GM21723 (cell line): Measurements from ENCODE around the gene TLE7.

Experiments used
- ATAC-seq: cut with Tn5 transposase; IDR thresholded peaks from one replicate; pipeline ENCODE4 v1.9.1; 2021; ENCODE audit warnings: mild to moderate bottlenecking, moderate library complexity; ENCODE audit not compliant: unreplicated experiment

Gene TLE7

DNA sequence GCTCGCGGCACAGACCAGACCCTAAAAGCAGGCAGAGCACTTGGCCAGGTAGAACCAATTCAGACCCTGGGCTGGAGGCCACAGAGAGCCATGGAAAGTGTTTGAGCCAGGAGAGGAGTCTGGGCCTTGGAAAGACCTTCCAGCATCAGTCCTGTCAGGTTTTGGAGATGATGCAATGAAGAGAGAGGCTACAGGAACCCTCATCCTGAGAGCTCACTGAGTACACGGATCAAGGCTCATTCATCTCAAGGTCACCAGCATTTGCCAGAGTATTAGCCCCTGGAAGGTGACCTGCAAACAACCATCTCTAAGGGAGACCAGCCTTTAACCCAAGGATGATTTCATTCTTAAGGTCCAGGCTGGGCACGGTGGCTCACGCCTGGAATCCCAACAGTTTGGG is 27.8 kb downstream of the TLE7 start:
- no peak for ATAC-seq

DNA sequence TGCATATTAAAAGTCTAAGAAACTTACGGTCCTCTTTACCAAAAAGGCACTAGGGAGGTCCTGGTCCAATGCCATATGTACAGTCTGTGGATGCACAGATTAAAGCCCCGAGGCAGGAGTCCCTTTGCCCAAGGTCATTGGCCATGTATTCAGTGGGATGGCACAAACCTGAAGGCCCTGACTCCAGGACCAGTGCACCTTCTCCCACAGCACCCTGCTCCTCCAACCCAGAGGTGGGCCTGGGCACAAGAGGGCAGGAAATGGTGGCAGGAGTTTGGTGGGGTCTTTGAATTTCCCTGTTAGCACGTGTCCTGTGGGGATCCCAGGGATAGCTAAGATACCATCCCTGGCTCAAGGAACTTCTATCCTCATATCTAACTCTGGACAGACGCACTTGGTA is 28.5 kb downstream of the TLE7 start:
- no peak for ATAC-seq

DNA sequence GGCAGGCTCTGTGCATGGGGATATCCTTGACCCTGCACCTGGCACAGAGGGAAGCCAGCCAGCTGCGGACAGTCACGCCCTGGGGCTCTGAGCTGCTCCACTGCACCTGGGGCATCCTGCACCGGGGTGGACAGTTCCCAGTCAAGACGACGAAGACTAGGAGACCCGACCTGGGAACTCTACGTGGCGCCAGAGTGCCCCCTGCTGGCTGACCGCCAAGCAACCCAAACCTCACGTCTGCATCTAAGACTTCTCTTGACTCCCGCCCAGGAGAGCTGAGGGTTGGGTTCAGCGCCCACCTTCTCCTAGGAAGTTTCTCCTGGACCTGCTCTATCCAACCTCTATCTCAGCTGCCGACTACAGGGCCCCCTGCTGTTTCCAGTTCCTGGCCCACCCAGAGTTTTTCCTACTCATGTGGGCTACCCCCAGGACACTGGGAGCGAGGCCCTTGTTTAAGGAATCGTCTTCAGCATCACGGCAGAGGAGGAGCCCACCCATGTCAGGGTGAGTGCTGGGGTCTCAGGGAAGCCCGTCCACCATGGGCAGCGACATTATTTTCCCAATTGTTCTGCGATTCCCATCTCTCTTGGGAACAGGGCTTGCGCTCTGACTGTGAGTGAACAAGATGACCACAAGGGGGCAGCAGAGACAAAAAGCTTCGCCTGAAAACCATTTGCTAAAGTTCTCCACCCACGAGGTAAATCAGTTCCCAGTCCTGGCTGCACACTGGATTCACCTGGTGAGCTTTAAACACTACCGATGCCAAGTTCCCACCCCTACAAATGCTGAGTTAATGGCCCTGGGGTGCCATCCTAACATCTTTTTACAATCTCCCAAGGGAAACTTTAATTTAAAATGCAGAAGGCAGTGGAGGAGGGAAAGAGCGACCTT is 29.3 kb downstream of the TLE7 start:
- ATAC-seq, result peak; percentile 68

DNA sequence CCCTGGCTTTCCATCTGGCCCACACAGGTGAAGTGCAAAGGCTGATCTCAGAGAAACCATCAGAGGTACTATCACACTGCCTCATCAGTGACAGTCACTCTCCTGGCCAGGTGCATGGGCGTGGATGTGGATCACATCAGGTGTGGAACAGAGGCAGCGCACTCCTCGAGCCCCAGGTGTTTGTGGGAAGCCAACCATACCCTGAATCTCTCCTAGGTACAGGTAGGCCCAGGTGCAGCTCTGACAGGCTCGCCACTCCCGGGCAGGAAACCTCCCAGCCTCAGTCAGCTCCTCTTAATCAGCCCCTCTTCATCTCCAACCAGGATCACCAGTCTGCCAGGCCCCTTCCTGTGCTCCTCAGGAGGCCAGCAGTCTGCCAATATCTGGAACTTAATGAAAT is 31.7 kb downstream of the TLE7 start:
- no peak for ATAC-seq

DNA sequence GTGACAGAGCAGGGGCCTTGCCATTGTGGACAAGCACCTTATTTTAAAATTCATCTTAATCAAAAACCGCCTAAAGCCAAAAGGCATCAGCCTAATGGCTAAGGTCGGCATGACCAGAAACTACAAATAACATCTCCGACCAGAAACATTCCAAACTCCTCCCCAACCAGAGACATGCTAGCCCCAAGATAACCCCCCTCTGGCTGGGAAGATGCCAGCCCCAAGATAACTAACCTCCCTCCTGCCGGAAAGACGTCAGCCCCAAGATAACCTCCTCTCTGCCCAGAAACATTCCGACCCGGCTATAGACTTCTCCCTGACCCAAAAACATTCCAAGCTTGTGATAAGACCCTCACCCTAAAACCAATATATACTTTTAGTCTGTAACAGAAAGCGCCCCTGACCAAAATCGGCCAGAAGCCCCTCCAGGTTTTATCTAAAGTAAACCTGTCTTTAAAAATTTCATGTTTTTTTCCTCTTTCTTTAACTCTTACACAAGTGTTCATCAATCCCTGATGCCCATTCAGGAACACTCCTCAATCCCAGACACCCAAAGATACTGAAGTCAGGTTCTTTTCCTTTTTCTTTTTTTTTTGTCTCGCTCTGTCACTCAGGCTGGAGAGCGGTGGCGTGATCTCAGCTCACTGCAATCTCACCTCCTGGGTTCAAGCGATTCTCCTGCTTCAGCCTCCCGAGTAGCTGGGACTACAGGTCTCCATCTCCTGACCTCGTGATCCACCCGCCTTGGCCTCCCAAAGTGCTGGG is 32.7 kb downstream of the TLE7 start:
- no peak for ATAC-seq

DNA sequence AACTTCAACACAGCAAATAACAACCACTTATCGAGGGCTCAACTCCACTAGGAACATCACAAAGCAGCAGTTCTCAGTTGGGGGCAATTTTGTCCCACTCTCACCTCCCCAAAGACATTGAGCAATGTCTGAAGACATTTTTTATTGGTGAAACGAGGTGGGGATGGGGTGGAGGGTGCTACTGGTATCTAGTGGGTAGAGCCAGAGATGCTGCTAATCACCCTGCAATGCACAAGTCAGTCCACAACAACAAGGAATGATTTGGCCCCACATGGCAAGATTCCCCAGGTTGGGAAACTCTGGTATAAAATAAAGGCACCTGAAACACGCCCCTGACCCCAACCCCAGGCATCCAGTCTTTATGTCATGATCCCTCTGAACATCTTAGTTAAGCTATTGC is 33.3 kb downstream of the TLE7 start:
- ATAC-seq, result no peak

DNA sequence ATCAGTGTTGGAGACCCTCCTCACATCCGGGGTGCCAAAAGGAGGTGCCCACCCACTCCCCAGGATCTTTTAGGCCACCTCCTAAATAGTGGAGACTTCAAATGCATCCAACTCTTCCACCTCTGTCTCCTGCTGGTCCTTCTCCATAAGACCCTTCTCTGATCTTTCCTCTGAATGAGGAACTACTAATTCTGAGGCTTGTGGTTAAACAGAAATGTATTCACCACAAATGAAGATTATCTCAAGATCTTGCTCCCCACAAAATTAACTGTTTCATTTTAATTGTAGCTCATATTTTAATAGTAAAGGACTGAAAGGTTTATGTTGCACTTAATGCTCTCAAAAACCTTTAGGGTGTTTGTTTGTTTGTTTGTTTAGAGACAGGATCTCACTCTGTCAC is 34.1 kb downstream of the TLE7 start:
- no peak for ATAC-seq

DNA sequence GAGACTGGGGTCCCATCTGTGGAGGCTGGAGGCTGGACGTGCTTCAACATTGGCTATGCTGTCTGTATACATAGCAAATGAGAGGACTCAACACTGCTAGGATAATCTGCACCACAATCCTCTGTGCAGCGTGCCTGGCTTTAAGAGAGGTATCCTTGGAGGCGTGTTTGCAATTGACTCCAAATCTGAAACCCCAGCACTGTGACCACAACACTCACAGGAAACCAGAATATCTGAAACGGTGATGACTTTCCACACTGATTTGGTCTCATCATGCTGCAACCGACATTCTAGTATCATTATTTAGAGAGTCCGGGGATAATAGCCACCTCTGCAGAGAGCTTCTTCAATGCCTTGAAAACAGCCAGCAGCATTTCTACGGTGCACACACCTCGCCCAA is 35.1 kb downstream of the TLE7 start:
- no peak for ATAC-seq

DNA sequence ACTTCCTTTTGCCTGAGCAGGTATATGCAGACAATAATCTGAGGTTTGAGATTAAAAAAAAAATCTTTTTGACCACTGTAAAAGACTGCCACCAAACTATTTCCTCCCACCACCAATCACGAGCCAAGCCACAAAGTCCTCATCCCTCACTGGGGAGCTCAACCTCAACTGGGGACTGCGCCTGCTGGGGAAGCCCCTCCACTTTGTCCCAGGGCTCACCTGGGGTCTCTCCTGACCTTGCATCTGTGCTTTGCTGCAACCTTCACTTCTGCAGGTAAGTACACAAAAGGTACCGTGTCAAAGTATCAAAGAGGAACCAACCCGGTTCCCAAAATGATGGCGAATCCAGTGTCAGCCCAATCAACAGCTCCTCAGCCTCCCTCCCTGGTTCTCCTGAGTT is 35.5 kb downstream of the TLE7 start:
- no peak for ATAC-seq

DNA sequence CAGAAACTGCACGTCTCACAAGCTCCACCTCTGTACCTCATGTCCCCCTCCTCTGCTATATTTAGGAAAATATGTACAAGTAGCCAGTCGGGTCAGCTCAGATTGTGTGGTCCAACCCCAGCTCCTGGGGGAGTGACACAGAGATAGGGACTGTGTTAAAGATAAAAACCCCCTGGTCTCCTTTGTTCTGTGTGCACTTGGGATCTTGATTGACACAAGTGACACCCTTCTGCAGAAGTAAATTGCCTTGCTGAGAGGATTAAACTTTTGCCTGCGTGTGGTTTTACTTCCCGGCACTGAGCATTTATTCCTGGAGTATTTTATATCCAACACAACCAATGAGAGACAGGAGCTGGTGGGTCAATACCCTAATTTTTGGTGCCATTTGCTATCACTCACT is 37.5 kb downstream of the TLE7 start:
- no peak for ATAC-seq

DNA sequence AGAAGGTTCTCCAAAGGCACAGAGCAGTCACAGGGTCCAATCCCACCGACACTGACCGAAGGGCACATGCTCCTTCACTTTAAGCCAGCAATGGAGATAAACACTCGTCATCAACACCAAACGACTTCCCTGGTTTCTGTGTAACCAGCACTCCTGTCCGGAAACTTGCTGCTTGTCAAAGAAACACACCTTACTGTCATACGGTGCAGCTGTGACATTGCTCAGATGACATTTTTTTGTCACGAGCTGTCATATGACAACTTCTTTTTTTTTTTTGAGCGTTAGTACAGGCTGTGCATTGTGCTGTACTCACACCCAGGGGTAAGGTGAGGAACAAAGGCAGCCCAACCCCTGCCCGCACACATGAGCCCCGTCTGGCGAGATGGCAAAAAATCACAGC is 39.2 kb downstream of the TLE7 start:
- no peak for ATAC-seq

DNA sequence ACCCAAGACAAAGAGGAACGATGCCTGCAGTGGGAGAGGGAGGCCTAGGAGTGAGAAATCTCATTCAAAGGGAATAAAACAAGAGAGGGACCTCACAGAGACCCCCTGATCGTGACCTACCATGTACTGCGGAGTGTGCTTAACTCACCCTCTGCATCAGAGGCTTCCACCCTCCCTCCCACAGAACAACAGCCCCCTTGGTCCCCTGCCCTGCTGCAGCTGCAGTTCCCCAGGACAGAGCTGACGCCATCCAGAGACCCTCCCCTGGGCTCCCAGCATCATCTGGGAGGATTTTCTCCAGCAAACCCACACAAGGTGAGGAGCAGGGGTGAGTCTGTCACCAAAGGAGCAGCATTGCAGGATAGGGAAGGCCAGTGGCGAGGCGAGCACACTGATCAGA is 39.8 kb downstream of the TLE7 start:
- ATAC-seq, result no peak

DNA sequence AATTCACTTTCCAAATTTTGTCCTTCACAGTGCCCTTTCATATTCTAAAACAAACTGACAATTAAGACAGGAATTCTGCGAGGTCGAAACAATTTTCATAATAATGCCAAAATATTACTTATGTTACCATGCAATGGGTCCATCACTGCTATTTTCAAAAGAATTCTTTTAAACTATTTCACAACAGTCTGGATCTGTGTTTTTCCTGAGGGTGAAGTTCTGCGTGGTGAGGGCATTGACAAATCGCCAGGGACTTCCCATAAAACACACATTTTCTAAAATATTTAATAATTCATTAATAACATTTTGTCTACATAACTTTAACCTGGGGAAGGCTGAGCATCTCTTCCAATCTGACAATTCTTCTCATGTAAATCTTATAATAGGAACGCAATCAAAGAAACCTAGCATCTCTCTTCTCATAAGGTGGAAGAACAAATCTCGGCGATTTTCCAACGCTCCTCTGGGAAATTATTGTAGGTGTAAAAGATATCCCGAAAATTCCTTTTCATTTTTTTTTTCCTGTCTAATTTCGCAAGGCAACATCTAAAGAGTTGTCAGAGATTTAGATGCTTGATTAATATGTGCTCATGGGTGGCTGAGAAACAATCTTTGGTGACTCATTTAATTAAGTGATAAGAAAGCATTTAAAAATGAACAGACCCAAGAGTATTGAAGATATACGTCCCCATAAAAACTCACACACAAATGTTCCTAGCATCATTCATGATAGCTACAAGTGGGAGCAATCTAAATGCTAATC is 41.9 kb downstream of the TLE7 start:
- ATAC-seq, result no peak

DNA sequence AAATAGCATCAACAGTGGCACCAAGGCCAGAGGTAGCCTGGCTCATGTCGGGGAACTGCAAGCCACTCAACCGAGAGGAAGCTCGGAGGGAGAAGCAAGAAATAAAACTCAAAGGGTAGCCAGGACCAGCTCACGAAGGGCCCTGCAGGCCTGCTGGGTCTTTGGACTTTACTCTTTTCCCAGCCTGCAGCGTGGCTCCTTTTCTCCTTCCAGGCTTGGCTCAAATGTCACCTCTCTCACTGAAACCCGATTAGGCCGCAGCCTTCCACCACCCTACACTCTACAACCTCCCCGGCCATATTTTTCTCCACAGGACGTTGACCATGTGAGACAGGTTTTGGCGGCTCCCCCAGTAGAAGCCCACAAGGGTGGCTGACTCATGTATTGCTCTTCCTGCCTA is 45.3 kb downstream of the TLE7 start:
- ATAC-seq, result no peak

DNA sequence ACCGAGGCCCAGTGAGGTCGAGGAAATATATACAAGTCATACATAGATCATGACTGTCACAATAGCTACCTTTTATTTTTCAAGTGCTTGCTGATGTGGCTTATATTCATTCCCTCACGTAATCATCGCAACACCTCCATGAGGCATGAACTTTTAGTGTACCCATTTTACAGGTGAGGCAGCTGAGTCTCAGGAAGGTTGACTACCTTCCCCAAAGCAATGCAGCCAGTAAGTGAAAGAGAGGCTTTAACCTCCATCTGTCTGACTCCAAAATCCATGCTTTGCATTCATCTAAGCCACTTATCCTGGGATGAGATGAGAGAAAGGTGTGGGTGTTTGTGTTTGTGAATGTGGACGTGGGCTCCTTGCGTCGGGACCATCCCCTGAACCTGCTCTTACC is 52.5 kb downstream of the TLE7 start:
- ATAC-seq, result no peak

DNA sequence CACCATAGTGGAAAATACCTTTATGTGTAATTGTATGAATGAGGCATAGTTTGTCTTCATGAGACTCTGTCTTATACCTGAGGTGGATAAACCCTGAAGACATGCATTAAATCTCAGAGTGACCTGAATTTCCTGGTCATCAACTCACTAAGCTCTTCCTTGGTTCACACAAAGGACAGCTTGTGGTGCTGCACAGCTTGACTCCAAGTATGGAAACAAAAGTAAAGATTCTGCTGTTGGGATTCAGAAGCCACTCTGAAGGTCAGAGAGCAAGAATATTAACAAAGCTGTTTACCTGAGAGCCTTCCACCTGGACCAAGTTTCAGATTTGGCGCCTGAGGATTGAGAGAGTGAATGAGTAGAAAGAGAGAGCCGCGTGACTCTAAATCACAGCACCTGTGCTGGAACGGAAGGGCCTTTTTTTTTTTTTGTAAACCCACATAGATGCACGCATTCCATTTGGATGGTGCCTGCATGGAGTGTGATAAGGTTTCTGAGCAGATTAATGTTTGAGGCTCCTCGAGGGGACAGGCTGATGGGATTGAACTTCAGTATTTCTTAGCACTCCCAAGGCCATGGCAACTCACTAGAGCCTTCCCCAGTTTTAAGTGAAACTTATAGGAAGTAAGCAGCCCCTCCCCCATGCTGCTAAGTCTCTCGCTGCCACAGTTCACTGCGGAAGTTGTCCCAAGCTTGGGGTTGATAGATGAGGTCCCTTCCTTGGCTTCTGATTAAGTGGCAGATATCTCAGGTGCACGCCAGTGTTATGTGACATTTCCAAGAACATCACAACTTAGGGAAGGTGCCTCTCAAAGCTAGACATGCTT is 54.6 kb downstream of the TLE7 start:
- ATAC-seq, result no peak

DNA sequence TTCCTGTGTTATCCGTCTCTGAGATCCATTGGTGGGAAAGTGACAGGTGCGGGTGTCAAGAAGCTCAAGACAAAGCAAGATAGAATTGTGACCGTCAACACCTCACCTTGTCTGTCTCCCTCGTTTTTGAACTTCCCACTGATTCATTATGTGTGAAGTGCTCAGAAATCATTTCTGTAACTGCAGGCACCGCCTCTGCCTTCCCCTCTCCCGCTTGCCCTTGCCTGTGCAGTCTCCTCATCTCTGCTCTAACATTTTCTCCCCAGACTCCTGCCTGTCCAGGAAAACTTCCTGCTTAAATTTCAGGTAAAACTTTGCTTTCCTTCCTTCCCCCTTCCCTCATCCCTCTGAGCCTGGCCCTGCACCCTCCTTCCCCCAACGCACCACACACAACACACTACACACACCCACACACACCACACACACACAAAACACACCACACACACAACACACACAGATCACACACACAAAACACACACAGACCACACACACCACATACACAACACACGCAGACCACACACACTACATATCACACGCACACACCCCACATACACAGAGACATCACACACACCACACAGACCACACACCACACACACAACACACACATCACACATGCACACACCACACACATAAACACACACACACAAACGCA is 57.7 kb downstream of the TLE7 start:
- no peak for ATAC-seq

DNA sequence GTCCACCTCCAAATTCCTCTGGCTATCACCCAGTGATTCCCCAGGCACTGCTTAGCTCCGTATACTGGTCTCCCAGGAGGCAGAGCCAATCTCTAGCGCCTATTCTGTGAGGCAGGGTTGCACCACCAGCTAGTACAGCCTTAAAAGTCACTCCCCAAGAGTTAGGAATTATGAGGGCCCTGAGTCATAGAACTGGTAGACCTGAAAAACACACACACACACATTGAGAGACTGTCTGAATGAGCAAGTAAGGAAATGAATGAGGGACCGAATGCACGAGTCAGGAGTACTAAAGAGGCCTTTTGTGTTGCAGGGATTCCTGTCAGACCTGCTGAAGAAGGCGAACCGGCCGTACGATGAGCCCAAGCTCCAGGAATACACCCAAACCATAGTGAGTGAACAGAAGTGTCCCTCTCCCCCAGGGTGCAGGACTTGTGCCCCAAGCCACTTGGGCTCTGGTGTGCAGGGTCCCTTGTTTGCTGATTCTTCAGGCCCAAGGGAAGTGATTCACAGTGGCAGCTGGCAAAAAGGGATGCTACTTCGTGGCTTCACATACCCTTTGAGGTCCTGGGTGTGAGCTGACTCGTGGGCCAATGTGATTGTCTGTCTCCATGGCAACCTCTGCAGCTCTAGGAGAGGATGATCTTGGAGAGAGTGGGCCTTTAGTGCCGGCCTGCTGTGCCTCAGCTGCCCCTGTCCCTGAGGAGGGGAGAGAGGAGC is 58.6 kb downstream of the TLE7 start:
- no peak for ATAC-seq

DNA sequence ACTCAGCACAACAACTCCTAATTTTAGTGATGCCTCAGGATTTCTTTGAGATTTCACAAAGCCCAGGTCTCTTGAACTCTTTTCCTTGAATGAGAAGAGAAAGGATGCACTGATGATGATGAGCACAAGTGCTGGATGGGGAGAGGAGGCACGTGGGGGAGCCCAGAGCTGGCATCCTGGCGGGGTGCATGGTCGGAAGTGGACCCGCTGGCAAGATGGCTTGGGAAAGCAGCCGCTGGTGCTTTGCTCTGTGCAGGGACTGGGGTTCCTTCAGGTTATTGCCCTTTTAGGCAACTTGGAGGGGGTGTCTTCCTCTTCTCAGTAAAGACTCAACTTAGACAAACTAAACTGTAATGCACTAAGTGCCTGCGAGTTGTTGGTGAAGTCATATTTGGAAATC is 61.0 kb downstream of the TLE7 start:
- ATAC-seq, result no peak
